ENCODE measurements around the gene DCC. TPM values are rescaled to one million over a fixed set of nuclear protein-coding genes. Genes with fewer than 3 reads are reported as not detected.

Gene DCC
- total and polyA plus RNA-seq, 2 of the 8 experiments (the other 6 are each of a cell fraction or from before 2014, with no cell fraction given), result 0.14 to 1.4 TPM

DNA sequence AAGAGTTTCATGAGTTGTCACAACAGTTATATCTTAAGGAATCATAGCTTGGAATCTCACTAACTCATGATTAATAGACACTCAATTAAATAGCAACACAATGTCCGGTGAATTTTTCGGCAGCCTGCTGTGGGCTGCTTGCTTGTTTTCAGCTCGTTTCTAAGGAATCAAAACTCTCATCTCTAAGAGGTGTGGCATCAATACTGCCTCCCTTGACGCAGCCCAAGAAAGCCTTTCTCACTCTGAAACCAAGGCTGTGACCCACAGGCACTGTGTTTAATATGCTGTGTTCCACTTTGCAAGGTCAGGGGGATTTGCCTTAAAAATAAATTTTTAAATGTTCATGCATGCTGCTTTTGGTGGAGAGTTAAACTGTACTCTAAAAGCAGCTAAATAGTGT, 5.4 kb downstream of the DCC start:
- Histone ChIP-seq H3K4ac (replicated peaks; ENCODE audit: insufficient read length, low read depth, low read length) (no peak overlapping the region), H4K5ac (ENCODE audit: insufficient read length, low read depth, low read length) (no peak overlapping the region), H3K56ac (replicated peaks; ENCODE audit: insufficient read length, low read depth, low read length) (no peak overlapping the region), H2BK120ac (replicated peaks; ENCODE audit: low read depth, low read length) (no peak overlapping the region), H3K23me2 (ENCODE audit: low read depth, low read length) (peaks cover 17% of the 10 kb centered on the region), H4K8ac (ENCODE audit: extremely low read depth, insufficient read depth, low read length) (no peak overlapping the region), H3K36me3 (ENCODE audit: control insufficient read depth in 2 of 4, insufficient read depth in 4 of 4, low read length in 3 of 4) (no peaks in the 10 kb centered on the region), H2BK20ac (ENCODE audit: low read length) (no peak overlapping the region), H2BK12ac (ENCODE audit: low read depth, low read length) (no peak overlapping the region), H3K4me2 (ENCODE audit: insufficient read depth in 1 of 2, low read depth in 2 of 2, low read length in 2 of 2) (no peak overlapping the region), H3K79me2 (ENCODE audit: control insufficient read depth in 1 of 2, insufficient read depth in 2 of 2, low read length in 2 of 2) (no peaks in the 10 kb centered on the region), H3K27ac (ENCODE audit: low read depth, low read length) (no peak overlapping the region), H3K4me1 (replicated peaks in 1 of 4; ENCODE audit: control insufficient read depth in 3 of 4, insufficient read depth in 4 of 4, low read length in 3 of 4) (peaks cover 0 to 6% (median 5%) of the 10 kb centered on the region in 4 experiments; a peak in 5 of 7 replicates), H3K23ac (ENCODE audit: insufficient read length) (no peak overlapping the region), H4K91ac (replicated peaks; ENCODE audit: insufficient read length, low read length) (no peak overlapping the region), H3K27me3 (replicated peaks in 1 of 4; ENCODE audit: control insufficient read depth in 3 of 4, extremely low read depth in 1 of 4, insufficient read depth in 3 of 4, low read length in 3 of 4) (peaks cover 12 to 24% (median 19%) of the 10 kb centered on the region in 4 experiments), H2BK15ac (ENCODE audit: low read length) (no peak overlapping the region), H2BK5ac (ENCODE audit: low read depth, low read length) (no peak overlapping the region), H3K4me3 (ENCODE audit: extremely low read depth in 1 of 4, insufficient read depth in 2 of 4, low read depth in 3 of 4, low read length in 4 of 4) (no peak overlapping the region), H3K14ac (ENCODE audit: insufficient read length) (no peak overlapping the region), H2AFZ (ENCODE audit: low read length) (no peak overlapping the region), H3K9me3 (ENCODE audit: insufficient read depth in 2 of 2, low read depth in 1 of 2, low read length in 1 of 2) (no peaks in the 10 kb centered on the region), H3K9ac (replicated peaks in 1 of 4; ENCODE audit: extremely low read depth in 1 of 4, low read depth in 3 of 4, low read length in 3 of 4) (no peak overlapping the region), H4K20me1 (replicated peaks in 1 of 2; ENCODE audit: control insufficient read depth in 1 of 2, insufficient read depth in 2 of 2, low read length in 2 of 2) (no peaks in the 10 kb centered on the region), H3K18ac (ENCODE audit: extremely low read depth, low read length) (no peak overlapping the region), H3K79me1 (ENCODE audit: low read depth, low read length) (no peaks in the 10 kb centered on the region), H2AK5ac (ENCODE audit: low read depth, low read length) (no peak overlapping the region)
- POLR2A ChIA-PET (ENCODE audit: partially characterized antibody), result no interaction called here
- FAIRE-seq (no peak), DNase-seq (ENCODE audit: low read depth in 1 of 2, low spot score in 2 of 2) (no peak)
- 86% methylated on average over 4 of the region's 4 CpGs; no CpG with 5 or more reads in 1 of the 2 experiments for WGBS, 2 experiments (ENCODE audit: extremely low coverage in 1 of 2, insufficient coverage in 1 of 2, insufficient read length in 1 of 2, insufficient replicate concordance in 2 of 2, low coverage in 1 of 2, low lambda C conversion rate in 2 of 2, missing lambda C conversion rate in 1 of 2)
- CTCF ChIA-PET (ENCODE audit: partially characterized antibody), result interaction anchor here (0.7 to 1.7 kb wide), 5 partner anchors 8 to 558 kb away, joined by 3 to 6 read pairs (median 3); no protein-coding TSS in a partner anchor
- TF ChIP-seq, protein P1, sequence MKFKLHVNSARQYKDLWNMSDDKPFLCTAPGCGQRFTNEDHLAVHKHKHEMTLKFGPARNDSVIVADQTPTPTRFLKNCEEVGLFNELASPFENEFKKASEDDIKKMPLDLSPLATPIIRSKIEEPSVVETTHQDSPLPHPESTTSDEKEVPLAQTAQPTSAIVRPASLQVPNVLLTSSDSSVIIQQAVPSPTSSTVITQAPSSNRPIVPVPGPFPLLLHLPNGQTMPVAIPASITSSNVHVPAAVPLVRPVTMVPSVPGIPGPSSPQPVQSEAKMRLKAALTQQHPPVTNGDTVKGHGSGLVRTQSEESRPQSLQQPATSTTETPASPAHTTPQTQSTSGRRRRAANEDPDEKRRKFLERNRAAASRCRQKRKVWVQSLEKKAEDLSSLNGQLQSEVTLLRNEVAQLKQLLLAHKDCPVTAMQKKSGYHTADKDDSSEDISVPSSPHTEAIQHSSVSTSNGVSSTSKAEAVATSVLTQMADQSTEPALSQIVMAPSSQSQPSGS (IDR thresholded peaks at IDR 0.05; ENCODE audit: low read length), result no peak
- no peak for TF ChIP-seq CBX8 (IDR thresholded peaks at IDR 0.05; ENCODE audit: borderline replicate concordance, low read depth, low read length)

Measured in H1 (cell line).